ENCODE results near the gene KDELR3. TPM values are rescaled to one million over a fixed set of nuclear protein-coding genes. Genes with fewer than 3 reads are reported as not detected.

KDELR3 gene
- total and polyA plus RNA-seq, 10 donors = 1.00 to 4.9 (median 2.9) TPM

GRCh38 chr22:38523029-38523428, 55.1 kb downstream of the KDELR3 start:
- Histone ChIP-seq H3K9me3 (no peaks in the 10 kb centered on the region), H3K27me3 (replicated peaks in 1 of 7) (peaks cover 0 to 29% (median 0%) of the 10 kb centered on the region in 7 donors), H3K27ac (no peak overlapping the region), H3K4me3 (no peak overlapping the region), H3K4me1 (no peaks in the 10 kb centered on the region), H3K36me3 (no peaks in the 10 kb centered on the region)
- intact Hi-C loops (cut with DNase I; ENCODE audit: low total_unique reads) = no loop called here
- no peak for TF ChIP-seq POLR2A (IDR thresholded peaks at IDR 0.05)
- TF ChIP-seq CTCF (IDR thresholded peaks at IDR 0.05 in 8 of 11, conservative IDR thresholded peaks at IDR 0.05 in 3 of 11) = no peak
- TF ChIP-seq POLR2AphosphoS5 (IDR thresholded peaks at IDR 0.05) = no peak
- no peak for DNase-seq
- WGBS, 5 donors = 95 to 98% (median 96%) methylated on average over 3 of the region's 3 CpGs

DNA sequence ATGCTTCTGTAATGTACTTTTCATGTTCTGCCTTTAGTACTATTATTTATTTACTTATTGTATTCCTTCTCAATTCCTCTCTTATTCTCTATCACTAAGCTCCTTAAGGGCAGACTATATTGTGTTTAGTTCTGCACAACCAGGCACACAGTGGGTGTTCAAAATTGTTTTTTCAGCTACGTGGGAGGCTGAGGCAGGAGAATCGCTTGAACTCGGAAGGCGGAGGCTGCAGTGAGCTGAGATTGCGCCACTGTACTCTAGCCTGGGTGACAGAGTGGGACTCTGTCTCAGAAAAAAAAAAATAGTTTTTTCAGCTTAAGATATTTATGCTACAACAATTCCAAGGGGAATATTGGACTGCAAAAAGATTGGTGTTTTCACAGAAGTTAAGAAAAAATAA, 55.6 kb downstream of the KDELR3 start:
- H3K9me3 ChIP-seq = no peaks in the 10 kb centered on the region
- peaks cover 0 to 29% (median 0%) of the 10 kb centered on the region in 7 donors for H3K27me3 ChIP-seq (replicated peaks in 1 of 7)
- DNase-seq = no peak
- no peaks in the 10 kb centered on the region for H3K4me1 ChIP-seq
- H3K36me3 ChIP-seq = no peaks in the 10 kb centered on the region
- 90 to 98% (median 92%) methylated on average over 5 of the region's 5 CpGs for WGBS, 5 donors
- intact Hi-C loops (cut with DNase I; ENCODE audit: low total_unique reads) = no loop called here
- H3K27ac ChIP-seq = no peak overlapping the region
- H3K4me3 ChIP-seq = no peak overlapping the region
- no peak for TF ChIP-seq POLR2AphosphoS5 (IDR thresholded peaks at IDR 0.05)
- TF ChIP-seq CTCF (IDR thresholded peaks at IDR 0.05 in 8 of 11, conservative IDR thresholded peaks at IDR 0.05 in 3 of 11) = no peak
- TF ChIP-seq POLR2A (IDR thresholded peaks at IDR 0.05) = no peak

GRCh38 chr22:38524429-38524828, 56.5 kb downstream of the KDELR3 start:
- no peak overlapping the region for H3K27ac ChIP-seq
- intact Hi-C loops (cut with DNase I; ENCODE audit: low total_unique reads) = no loop called here
- no peak for DNase-seq
- WGBS, 5 donors = 64 to 75% (median 66%) methylated on average over 3 of the region's 3 CpGs
- peaks cover 0 to 29% (median 0%) of the 10 kb centered on the region in 7 donors for H3K27me3 ChIP-seq (replicated peaks in 1 of 7)
- H3K36me3 ChIP-seq = no peaks in the 10 kb centered on the region
- no peaks in the 10 kb centered on the region for H3K4me1 ChIP-seq
- TF ChIP-seq CTCF (IDR thresholded peaks at IDR 0.05 in 8 of 11, conservative IDR thresholded peaks at IDR 0.05 in 3 of 11) (no peak), POLR2A (IDR thresholded peaks at IDR 0.05) (no peak), POLR2AphosphoS5 (IDR thresholded peaks at IDR 0.05) (no peak)
- H3K9me3 ChIP-seq = no peaks in the 10 kb centered on the region
- H3K4me3 ChIP-seq = no peak overlapping the region

DNA sequence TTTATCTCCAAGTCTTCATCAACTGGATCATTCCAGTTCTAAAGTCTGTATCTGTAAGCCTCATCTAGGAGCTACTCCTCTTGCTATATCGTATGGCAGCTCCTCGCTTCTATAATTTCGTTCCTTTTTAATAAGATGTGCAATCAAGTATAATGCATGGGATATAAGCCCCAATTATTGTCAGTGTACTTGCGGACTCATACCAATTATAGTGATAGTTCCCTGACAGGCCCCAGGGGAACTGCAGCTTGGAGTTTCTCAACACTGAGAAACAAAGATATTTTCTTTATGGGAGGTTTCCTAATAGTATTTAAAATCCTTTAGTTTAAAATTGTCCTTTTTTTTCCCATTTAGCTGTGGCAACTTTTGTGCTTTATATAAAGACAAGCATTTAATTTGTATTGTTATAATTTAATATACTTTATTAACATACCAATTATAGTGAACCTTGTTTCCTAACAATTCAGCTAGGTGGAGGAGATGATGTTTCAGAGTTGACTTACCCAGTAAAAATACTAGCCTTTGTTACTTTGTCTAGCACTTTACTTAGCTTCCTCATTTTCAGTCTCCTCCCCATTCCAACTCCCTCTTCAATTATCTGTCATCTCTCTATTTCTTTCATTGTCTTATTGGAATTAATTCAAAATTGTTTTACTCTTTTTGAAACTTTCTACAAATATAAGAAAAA, 63.5 kb downstream of the KDELR3 start:
- TF ChIP-seq POLR2A (IDR thresholded peaks at IDR 0.05) = no peak
- TF ChIP-seq POLR2AphosphoS5 (IDR thresholded peaks at IDR 0.05) = no peak
- no peak for TF ChIP-seq CTCF (IDR thresholded peaks at IDR 0.05 in 8 of 11, conservative IDR thresholded peaks at IDR 0.05 in 3 of 11)
- peaks cover 0 to 3% (median 0%) of the 10 kb centered on the region in 7 donors for H3K27me3 ChIP-seq (replicated peaks in 1 of 7)
- WGBS, 5 donors = 91 to 95% (median 93%) methylated on average over 4 of the region's 4 CpGs
- H3K9me3 ChIP-seq = no peaks in the 10 kb centered on the region
- no peaks in the 10 kb centered on the region for H3K36me3 ChIP-seq
- no peak for DNase-seq
- peak overlapping the region in 2 of 8 donors; percentile 5 to 39 for H3K27ac ChIP-seq
- peaks cover 0 to 14% (median 0%) of the 10 kb centered on the region in 6 donors for H3K4me1 ChIP-seq
- no peak overlapping the region for H3K4me3 ChIP-seq
- intact Hi-C loops (cut with DNase I; ENCODE audit: low total_unique reads) = no loop called here

Other genes with a start within 250 kb of the KDELR3 start
- 100 to 1,000 TPM in 1 of 7 donors, 10 to 100 TPM in 6; 37.1 to 105 (median 65.6) TPM for gene TMEM184B, start 195.1 kb upstream of the KDELR3 start, total RNA-seq
- 10 to 100 TPM in 1 of 3 donors, 1 to 10 TPM in 2; 5.0 to 18.3 (median 7.9) TPM for gene TMEM184B, start 195.1 kb upstream of the KDELR3 start, polyA plus RNA-seq
- 100 to 1,000 TPM in 5 of 7 donors, 10 to 100 TPM in 2; 59.0 to 157 (median 110) TPM for gene CSNK1E, start 150.7 kb upstream of the KDELR3 start, total RNA-seq
- gene CSNK1E, start 150.7 kb upstream of the KDELR3 start, polyA plus RNA-seq = 10 to 100 TPM; 32.8 to 73.9 (median 49.0) TPM
- not detected for gene KCNJ4, start 12.9 kb upstream of the KDELR3 start, total RNA-seq
- gene KCNJ4, start 12.9 kb upstream of the KDELR3 start, polyA plus RNA-seq = not detected
- gene DDX17, start 38.2 kb downstream of the KDELR3 start, total RNA-seq = 100 to 1,000 TPM; 579 to 818 (median 658) TPM
- 100 to 1,000 TPM; 150 to 224 (median 204) TPM for gene DDX17, start 38.2 kb downstream of the KDELR3 start, polyA plus RNA-seq
- 1 to 10 TPM in 3 of 7 donors, under 1 TPM in 1, not detected in 3; 0.80 to 2.7 (median 2.0) TPM for gene DMC1, start 102.1 kb downstream of the KDELR3 start, total RNA-seq
- gene DMC1, start 102.1 kb downstream of the KDELR3 start, polyA plus RNA-seq = under 1 TPM; 0.15 to 0.58 (median 0.16) TPM
- 1 to 10 TPM in 1 of 7 donors, under 1 TPM in 5, not detected in 1; 0.06 to 3.0 (median 0.49) TPM for gene FAM227A, start 188.3 kb downstream of the KDELR3 start, total RNA-seq
- under 1 TPM; 0.02 to 0.26 (median 0.07) TPM for gene FAM227A, start 188.3 kb downstream of the KDELR3 start, polyA plus RNA-seq
- gene CBY1, start 188.5 kb downstream of the KDELR3 start, total RNA-seq = 10 to 100 TPM; 20.2 to 28.5 (median 22.2) TPM
- gene CBY1, start 188.5 kb downstream of the KDELR3 start, polyA plus RNA-seq = 10 to 100 TPM; 24.6 to 37.2 (median 28.1) TPM
- 10 to 100 TPM; 28.6 to 59.9 (median 50.6) TPM for gene TOMM22, start 213.9 kb downstream of the KDELR3 start, total RNA-seq
- gene TOMM22, start 213.9 kb downstream of the KDELR3 start, polyA plus RNA-seq = 10 to 100 TPM; 24.3 to 44.3 (median 41.3) TPM
- 10 to 100 TPM; 28.5 to 54.2 (median 36.4) TPM for gene JOSD1, start 232.8 kb downstream of the KDELR3 start, total RNA-seq
- 10 to 100 TPM; 10.1 to 16.3 (median 13.8) TPM for gene JOSD1, start 232.8 kb downstream of the KDELR3 start, polyA plus RNA-seq
- gene GTPBP1, start 237.8 kb downstream of the KDELR3 start, total RNA-seq = 100 to 1,000 TPM in 2 of 7 donors, 10 to 100 TPM in 5; 76.3 to 134 (median 98.8) TPM
- 10 to 100 TPM in 1 of 3 donors, 1 to 10 TPM in 2; 9.7 to 31.9 (median 9.9) TPM for gene GTPBP1, start 237.8 kb downstream of the KDELR3 start, polyA plus RNA-seq

Data from spleen (tissue), 11 donors.